Activated naive CD4-positive, alpha-beta T cell treated with anti-CD3 and anti-CD28 coated beads, Interleukin-2, amount 50 U/mL, for 24 hours (primary cell): ENCODE results near the gene NLGN1.
"Not testable (repeated sequence)": the region's sequence is repeated elsewhere in the genome, so short reads cannot be mapped to it uniquely, and the experiment has no call there.

ENCODE experiments used
- H3K27ac Mint-ChIP-seq: one replicate; pipeline ENCODE4 v1.8.0; 2021; ENCODE audit warnings: mild to moderate bottlenecking, mixed read lengths
- H3K27me3 Mint-ChIP-seq: one replicate; pipeline ENCODE4 v1.8.0; 2021; ENCODE audit warnings: mixed read lengths
- H3K36me3 Mint-ChIP-seq: one replicate; pipeline ENCODE4 v1.8.0; 2021; ENCODE audit warnings: mixed read lengths
- H3K4me1 Mint-ChIP-seq: one replicate; pipeline ENCODE4 v1.8.0; 2021; ENCODE audit warnings: mixed read lengths
- H3K4me3 Mint-ChIP-seq: one replicate; pipeline ENCODE4 v1.8.0; 2021; ENCODE audit warnings: mild to moderate bottlenecking, mixed read lengths
- H3K9me3 Mint-ChIP-seq: one replicate; pipeline ENCODE4 v1.8.0; 2021; ENCODE audit warnings: mixed read lengths

Gene NLGN1

DNA sequence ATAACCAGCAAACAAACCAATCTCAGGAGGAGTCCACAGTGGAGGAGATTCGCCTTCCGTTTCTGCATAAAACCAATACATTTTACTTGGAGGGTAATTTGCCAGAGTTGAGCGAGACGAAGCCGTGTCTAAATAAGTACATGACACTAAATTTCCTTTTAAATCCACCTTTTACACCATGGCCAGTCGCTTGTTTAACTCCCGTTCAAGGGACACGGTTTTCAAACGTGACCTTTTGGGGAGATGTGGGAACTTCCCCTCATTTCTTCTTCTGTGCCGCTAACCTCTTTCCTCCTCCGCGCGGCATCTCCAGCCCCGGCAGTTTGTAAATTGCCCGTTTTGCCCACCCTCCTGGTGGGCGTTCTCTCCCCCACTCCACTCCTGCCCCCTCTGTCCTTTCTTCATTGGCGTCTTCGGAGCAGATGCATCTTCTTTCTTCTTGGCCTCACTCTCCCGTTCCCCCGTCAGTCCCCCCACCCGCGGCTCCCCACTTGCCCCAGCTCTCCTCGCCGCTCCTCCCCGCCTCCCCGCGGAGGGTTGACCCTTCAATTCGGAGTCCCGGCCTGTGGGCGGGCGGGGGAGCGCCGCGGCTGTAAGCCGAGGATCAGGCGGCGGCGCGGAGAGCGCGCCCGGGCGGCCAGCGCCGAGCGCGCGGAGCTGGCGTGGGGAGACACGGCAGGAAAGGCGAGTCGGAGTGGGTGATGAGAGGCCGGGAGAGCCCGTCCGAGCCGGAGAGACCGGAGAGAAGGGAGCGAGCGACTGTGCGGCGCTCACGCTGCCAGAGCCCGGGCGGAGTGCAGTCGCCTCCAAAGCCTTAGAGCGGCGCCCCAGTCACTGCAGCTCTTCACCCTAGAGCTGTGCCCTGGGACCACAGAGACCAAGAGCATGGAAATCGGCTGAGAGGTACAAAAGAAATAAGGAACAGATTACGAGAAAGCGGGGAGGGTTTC is at the start of gene NLGN1:
Gene NLGN1, plus strand, starts transcription at position 584 of the 950 bp plus-strand sequence.
- Mint-ChIP-seq H3K27ac (no peak within 1 kb of the TSS), H3K27me3 (peaks cover 53% of the 10 kb centered on the region), H3K4me3 (no peak within 1 kb of the TSS), H3K4me1 (peaks cover 30% of the 10 kb centered on the region), H3K36me3 (no peaks in the 10 kb centered on the region), H3K9me3 (no peaks in the 10 kb centered on the region)

GRCh38 chr3:173351886-173352285 is 45.7 kb upstream of the NLGN1 start:
- Mint-ChIP-seq H3K27me3 (peaks cover 1% of the 10 kb centered on the region), H3K36me3 (no peaks in the 10 kb centered on the region), H3K4me1 (no peaks in the 10 kb centered on the region), H3K27ac (no peak overlapping the region), H3K9me3 (peaks cover 32% of the 10 kb centered on the region), H3K4me3 (no peak overlapping the region)

DNA sequence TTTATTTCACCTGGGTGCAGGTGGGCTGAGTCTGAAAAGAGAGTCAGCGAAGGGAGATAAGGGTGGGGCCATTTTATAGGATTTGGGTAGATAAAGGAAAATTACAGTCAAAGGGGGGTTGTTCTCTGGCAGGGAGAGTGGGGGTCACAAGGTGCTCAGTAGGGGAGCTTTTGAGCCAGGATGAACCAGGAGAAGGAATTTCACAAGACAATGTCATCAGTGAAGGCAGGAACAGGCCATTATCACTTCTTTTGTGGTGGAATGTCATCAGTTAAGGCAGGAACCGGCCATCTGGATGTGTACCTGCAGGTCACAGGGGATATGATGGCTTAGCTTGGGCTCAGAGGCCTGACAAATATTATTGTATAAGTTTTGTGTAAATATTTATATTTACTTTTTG is 44.4 kb upstream of the NLGN1 start:
- not testable (repeated sequence) for H3K27ac Mint-ChIP-seq

GRCh38 chr3:173354124-173354523 is 43.4 kb upstream of the NLGN1 start:
- Mint-ChIP-seq H3K36me3 (no peaks in the 10 kb centered on the region), H3K27me3 (peaks cover 1% of the 10 kb centered on the region), H3K9me3 (peaks cover 26% of the 10 kb centered on the region), H3K4me1 (no peaks in the 10 kb centered on the region), H3K4me3 (no peak overlapping the region), H3K27ac (no peak overlapping the region)

More for the DNA sequence above, 44.4 kb upstream of the NLGN1 start:
- H3K27me3 Mint-ChIP-seq, H3K4me1 Mint-ChIP-seq, H3K36me3 Mint-ChIP-seq, H3K4me3 Mint-ChIP-seq: not testable (repeated sequence)
- peaks cover 26% of the 10 kb centered on the region for H3K9me3 Mint-ChIP-seq

GRCh38 chr3:173371848-173372487 is 25.6 kb upstream of the NLGN1 start:
- H3K4me1 Mint-ChIP-seq: no peaks in the 10 kb centered on the region
- H3K36me3 Mint-ChIP-seq: no peaks in the 10 kb centered on the region
- no peaks in the 10 kb centered on the region for H3K27me3 Mint-ChIP-seq
- no peak overlapping the region for H3K27ac Mint-ChIP-seq
- H3K9me3 Mint-ChIP-seq: peaks cover 5% of the 10 kb centered on the region
- H3K4me3 Mint-ChIP-seq: no peak overlapping the region

GRCh38 chr3:173380681-173381080 is 16.9 kb upstream of the NLGN1 start:
- Mint-ChIP-seq H3K36me3 (no peaks in the 10 kb centered on the region), H3K9me3 (no peaks in the 10 kb centered on the region), H3K27me3 (no peaks in the 10 kb centered on the region), H3K4me3 (no peak overlapping the region), H3K4me1 (no peaks in the 10 kb centered on the region), H3K27ac (no peak overlapping the region)

- H3K4me1 Mint-ChIP-seq, H3K27ac Mint-ChIP-seq, H3K9me3 Mint-ChIP-seq, H3K27me3 Mint-ChIP-seq, H3K36me3 Mint-ChIP-seq, H3K4me3 Mint-ChIP-seq: not testable (repeated sequence)
These were observed 15.6 kb upstream of the NLGN1 start for GRCh38 chr3:173381936-173382335.

GRCh38 chr3:173395073-173395411 is 2.5 kb upstream of the NLGN1 start:
- no peaks in the 10 kb centered on the region for H3K9me3 Mint-ChIP-seq
- peaks cover 30% of the 10 kb centered on the region for H3K4me1 Mint-ChIP-seq
- no peaks in the 10 kb centered on the region for H3K36me3 Mint-ChIP-seq
- peak overlapping the region; percentile 74 for H3K4me3 Mint-ChIP-seq
- peaks cover 53% of the 10 kb centered on the region for H3K27me3 Mint-ChIP-seq
- no peak overlapping the region for H3K27ac Mint-ChIP-seq

DNA sequence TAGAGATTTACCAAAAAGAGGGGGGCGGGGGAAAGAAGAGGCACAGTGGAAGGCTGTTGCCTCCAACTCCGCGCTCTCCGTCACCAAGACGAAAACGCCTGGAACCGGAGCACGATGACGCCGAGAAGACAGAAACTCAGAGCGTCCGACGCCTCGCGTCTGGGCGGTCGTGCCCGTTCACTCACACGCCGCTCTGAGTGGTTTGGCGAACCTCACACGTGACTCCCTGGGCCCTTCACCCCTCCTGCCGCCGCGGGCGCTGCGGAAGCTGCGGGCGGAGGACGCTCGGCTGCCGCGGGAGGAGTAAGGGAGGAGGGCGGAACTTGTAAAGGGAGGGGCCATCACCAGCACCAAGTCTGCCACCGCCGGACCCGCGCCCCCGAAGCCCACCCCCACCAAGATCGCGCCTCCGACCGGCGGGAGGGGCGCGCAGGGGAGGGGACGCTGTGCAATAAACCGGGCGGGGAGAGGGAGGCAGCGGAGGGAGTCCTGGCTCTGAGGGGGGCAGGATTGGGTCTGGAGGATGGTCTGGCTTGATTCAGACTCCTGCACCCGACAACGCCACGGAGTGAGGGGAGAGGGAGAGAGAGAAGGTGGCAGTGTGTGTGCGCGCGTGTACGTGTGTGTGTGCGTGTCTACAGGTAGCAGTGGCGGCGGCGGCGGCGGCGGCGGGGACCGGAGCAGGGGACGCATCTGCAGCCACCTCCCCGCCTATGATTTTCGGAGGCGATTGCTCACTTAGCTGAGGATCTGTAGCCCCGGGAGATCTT is 1.9 kb upstream of the NLGN1 start:
- H3K27ac Mint-ChIP-seq: no peak overlapping the region
- H3K4me3 Mint-ChIP-seq: peak overlapping the region; percentile 74
- H3K9me3 Mint-ChIP-seq: no peaks in the 10 kb centered on the region
- peaks cover 30% of the 10 kb centered on the region for H3K4me1 Mint-ChIP-seq
- H3K27me3 Mint-ChIP-seq: peaks cover 54% of the 10 kb centered on the region
- H3K36me3 Mint-ChIP-seq: no peaks in the 10 kb centered on the region

DNA sequence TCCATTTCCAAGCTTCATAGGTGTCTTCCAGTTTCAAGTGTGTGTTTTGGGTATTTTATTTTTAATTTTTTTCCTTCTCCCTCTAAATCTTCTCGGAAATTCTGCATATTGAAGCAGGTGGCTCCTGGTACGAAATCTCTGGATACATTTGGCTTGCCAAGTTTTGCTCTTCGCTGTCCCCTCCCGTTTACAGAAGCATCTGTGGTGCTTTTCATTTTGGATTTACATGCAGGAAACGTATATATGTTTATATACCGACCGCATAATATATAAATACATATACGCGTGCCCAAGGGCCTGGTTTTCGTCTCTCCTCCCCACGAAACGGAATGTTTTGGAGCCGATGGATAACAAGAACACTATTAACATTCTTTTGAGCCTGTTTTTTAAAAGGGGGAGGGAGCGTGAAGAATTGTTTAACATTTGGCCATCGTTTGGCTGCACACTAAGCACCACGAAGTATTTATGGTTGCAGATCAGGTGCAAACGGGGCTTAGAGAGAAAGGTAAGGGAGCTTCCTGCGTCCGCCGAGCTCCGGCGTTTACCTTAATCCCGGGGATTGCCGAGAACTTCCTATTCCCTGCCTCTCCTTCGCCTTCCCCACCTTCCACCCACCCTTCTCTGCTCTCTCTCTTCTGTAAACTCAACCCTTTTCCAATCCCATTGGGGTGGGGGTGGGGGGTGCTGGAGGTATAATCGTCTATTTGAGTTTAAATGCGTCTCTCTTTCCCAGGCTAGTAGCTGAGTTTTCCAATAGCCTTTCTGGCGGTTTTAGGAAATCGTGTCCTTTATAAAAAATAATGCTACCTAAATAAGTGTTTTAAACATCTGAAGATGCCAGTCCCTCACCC is 1.1 kb upstream of the NLGN1 start:
- H3K36me3 Mint-ChIP-seq: no peaks in the 10 kb centered on the region
- peak overlapping the region; percentile 62 for H3K4me3 Mint-ChIP-seq
- peaks cover 53% of the 10 kb centered on the region for H3K27me3 Mint-ChIP-seq
- no peak overlapping the region for H3K27ac Mint-ChIP-seq
- peaks cover 30% of the 10 kb centered on the region for H3K4me1 Mint-ChIP-seq
- no peaks in the 10 kb centered on the region for H3K9me3 Mint-ChIP-seq

DNA sequence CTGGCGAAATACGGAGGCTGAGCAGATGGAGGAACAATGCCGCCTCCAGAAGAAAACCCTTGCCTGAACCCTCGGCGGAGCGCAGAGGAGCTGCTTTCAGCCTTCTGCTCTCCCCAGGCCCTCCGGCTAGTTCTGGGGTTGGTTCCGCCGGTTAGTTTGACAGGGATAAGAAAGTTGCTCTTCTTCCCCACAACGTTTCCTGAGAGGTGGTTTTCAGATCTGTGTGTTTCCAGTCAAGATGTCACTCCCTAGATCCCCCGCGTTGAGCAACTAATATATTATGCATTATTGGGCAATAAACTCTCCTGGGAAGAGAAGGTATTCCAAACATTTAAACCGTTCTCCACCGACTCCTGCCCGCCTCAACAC is 551 bp downstream of the NLGN1 start:
- Mint-ChIP-seq H3K36me3 (no peaks in the 10 kb centered on the region), H3K27ac (no peak overlapping the region), H3K27me3 (peaks cover 53% of the 10 kb centered on the region), H3K9me3 (no peaks in the 10 kb centered on the region), H3K4me3 (no peak overlapping the region), H3K4me1 (peaks cover 30% of the 10 kb centered on the region)

DNA sequence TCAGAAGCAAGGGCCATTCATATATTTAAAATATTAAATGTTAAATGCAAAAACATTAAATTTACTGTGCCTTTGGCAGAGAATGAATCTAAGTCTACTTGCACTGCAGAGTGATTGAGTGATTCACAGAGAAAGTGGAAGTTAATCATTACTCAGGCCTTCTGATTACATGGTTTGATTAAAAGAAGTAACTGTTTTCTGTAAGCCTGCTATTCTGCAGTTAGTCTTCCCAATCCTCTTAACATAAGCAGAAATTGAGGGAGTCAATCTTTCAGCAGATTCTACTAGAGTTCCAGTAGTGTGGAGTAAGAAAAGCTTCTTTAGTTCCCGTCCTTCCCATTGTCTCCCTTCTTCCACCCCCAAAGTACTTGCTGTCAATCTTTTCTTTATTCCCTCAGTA is 1.5 kb downstream of the NLGN1 start:
- no peak overlapping the region for H3K4me3 Mint-ChIP-seq
- no peaks in the 10 kb centered on the region for H3K9me3 Mint-ChIP-seq
- H3K27me3 Mint-ChIP-seq: peaks cover 47% of the 10 kb centered on the region
- no peak overlapping the region for H3K27ac Mint-ChIP-seq
- no peaks in the 10 kb centered on the region for H3K36me3 Mint-ChIP-seq
- H3K4me1 Mint-ChIP-seq: peaks cover 30% of the 10 kb centered on the region

DNA sequence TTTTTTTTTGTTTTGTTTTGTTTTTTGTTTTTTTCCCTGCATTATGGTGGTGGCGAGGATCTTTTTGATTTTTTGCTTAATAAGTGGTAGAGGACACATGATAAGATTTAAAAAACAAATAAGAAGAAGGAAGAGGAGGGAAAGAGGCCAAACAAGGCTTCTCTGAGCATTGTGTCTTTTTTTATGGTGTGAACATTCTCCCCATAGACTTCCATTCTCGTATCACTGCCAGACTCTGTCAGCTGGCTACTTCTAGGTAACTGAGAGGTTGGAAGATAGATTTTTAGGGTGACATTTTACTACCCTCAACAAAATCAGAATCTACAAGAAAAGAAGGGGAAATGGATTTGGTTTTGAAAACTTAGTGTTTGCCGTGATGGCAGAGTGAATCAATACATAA is 3.8 kb downstream of the NLGN1 start:
- Mint-ChIP-seq H3K27me3 (peaks cover 32% of the 10 kb centered on the region), H3K36me3 (no peaks in the 10 kb centered on the region), H3K9me3 (no peaks in the 10 kb centered on the region), H3K4me1 (peaks cover 15% of the 10 kb centered on the region), H3K4me3 (no peak overlapping the region), H3K27ac (no peak overlapping the region)

- Mint-ChIP-seq H3K27me3 (peaks cover 25% of the 10 kb centered on the region), H3K4me3 (no peak overlapping the region), H3K27ac (no peak overlapping the region), H3K9me3 (peaks cover 5% of the 10 kb centered on the region), H3K4me1 (peaks cover 5% of the 10 kb centered on the region), H3K36me3 (no peaks in the 10 kb centered on the region)
These were observed 5.1 kb downstream of the NLGN1 start for GRCh38 chr3:173402656-173403055.

- Mint-ChIP-seq H3K36me3 (no peaks in the 10 kb centered on the region), H3K27ac (no peak overlapping the region), H3K9me3 (peaks cover 5% of the 10 kb centered on the region), H3K4me1 (peaks cover under 1% of the 10 kb centered on the region), H3K4me3 (no peak overlapping the region), H3K27me3 (peaks cover 20% of the 10 kb centered on the region)
These were observed 5.8 kb downstream of the NLGN1 start for GRCh38 chr3:173403376-173403775.
